HepG2 (cell line): Measurements from ENCODE around the gene ANKRD11. TPM values are rescaled to one million over a fixed set of nuclear protein-coding genes. Genes with fewer than 3 reads are reported as not detected.

Experiments used
- ATAC-seq: fragments of 200-7000 bp; cut with Tn5 transposase; 3 replicates; pipeline ENCODE4 v1.9.1; 2020; ENCODE audit warnings: mild to moderate bottlenecking, moderate library complexity
- BruUV-seq: library from RNA; stranded (reverse); fragments of 400-500 nt; replicated peaks from 2 replicates; lab custom pipeline; 2021; lab: Mats Ljungman, UMichigan
- CTCF ChIA-PET: fragments of 300-600 bp; formaldehyde crosslinking; extraction: SDS; loops from one replicate; lab custom pipeline; 2021; ENCODE audit warnings: low total read pairs, inconsistent platforms, low intra/inter-chr PET ratio; lab: Yijun Ruan, JAX
- POLR2A ChIA-PET: fragments of 350-600 bp; sonication (Branson Sonifier 250); formaldehyde crosslinking; loops from one replicate; lab custom pipeline; 2020; ENCODE audit warnings: antibody characterized with exemption, inconsistent platforms; lab: Yijun Ruan, JAX
- DNase-seq: peaks from one replicate; pipeline ENCODE4 v3.0.0-alpha.2; 2015; ENCODE audit warnings: low spot score
- FAIRE-seq: peaks from 3 replicates; lab custom pipeline; 2011; peaks lifted over from hg19 to GRCh38; lab: Jason Lieb, UNC
- H2AFZ ChIP-seq: one replicate; pipeline ENCODE4 v1.6.1; 2011; ENCODE audit warnings: low read length, inconsistent platforms
- H3K27ac ChIP-seq: fragments of 300-600 bp; 3 replicates; pipeline ENCODE4 v1.8.0; 2011; ENCODE audit warnings: mixed run types, mild to moderate bottlenecking, mixed read lengths, low read length, inconsistent platforms; ENCODE audit not compliant: insufficient read depth; ENCODE audit errors: extremely low read length
- H3K27me3 ChIP-seq, 2 experiments: fragments of 200-600 bp in 1 of 2; 2 replicates in 1 of 2; 3 replicates in 1 of 2; pipeline versions ENCODE4 v1.6.0 to v1.8.0; 2011; ENCODE audit warnings: low read length in 2 of 2, mild to moderate bottlenecking in 2 of 2, moderate library complexity in 2 of 2, inconsistent platforms in 1 of 2; ENCODE audit not compliant: insufficient read depth in 2 of 2, control insufficient read depth in 1 of 2
- H3K36me3 ChIP-seq, 2 experiments: fragments of 200-600 bp in 1 of 2; replicated peaks in 1 of 2; 2 replicates in 1 of 2; 3 replicates in 1 of 2; pipeline versions ENCODE4 v1.5.1 to v1.8.0; 2011; ENCODE audit warnings: low read length in 2 of 2, inconsistent platforms in 1 of 2; ENCODE audit not compliant: insufficient read depth in 2 of 2, control insufficient read depth in 1 of 2
- H3K4me1 ChIP-seq: 2 replicates; pipeline ENCODE4 v1.5.1; 2012; ENCODE audit warnings: low read length, inconsistent platforms; ENCODE audit not compliant: insufficient read depth
- H3K4me2 ChIP-seq: 2 replicates; pipeline ENCODE4 v1.6.0; 2011; ENCODE audit warnings: low read depth, low read length, inconsistent platforms
- H3K4me3 ChIP-seq, 3 experiments: fragments of 200-600 bp in 1 of 3; sonication (generic), shearing (Covaris generic) in 1 of 3; replicated peaks in 1 of 3; 2 replicates each; pipeline ENCODE4 v1.5.1; 2011 to 2016; ENCODE audit warnings: low read length in 3 of 3, inconsistent platforms in 2 of 3, low read depth in 2 of 3, mild to moderate bottlenecking in 2 of 3, control low read depth in 1 of 3, mixed read lengths in 1 of 3; ENCODE audit not compliant: insufficient read depth in 1 of 3
- H3K79me2 ChIP-seq: one replicate; pipeline ENCODE4 v1.6.1; 2011; ENCODE audit warnings: low read length, inconsistent platforms; ENCODE audit not compliant: insufficient read depth
- H3K9ac ChIP-seq: 2 replicates; pipeline ENCODE4 v1.6.0; 2011; ENCODE audit warnings: mild to moderate bottlenecking, low read depth, low read length, inconsistent platforms; ENCODE audit not compliant: insufficient read depth
- H3K9me3 ChIP-seq: 2 replicates; pipeline ENCODE4 v1.5.1; 2012; ENCODE audit warnings: mild to moderate bottlenecking, low read length
- H4K20me1 ChIP-seq: 2 replicates; pipeline ENCODE4 v1.6.0; 2011; ENCODE audit warnings: inconsistent platforms, mild to moderate bottlenecking, low read length, moderate library complexity; ENCODE audit not compliant: insufficient read depth
- CEBPG ChIP-seq: IDR thresholded peaks from 2 replicates; pipeline ENCODE4 v1.6.1; 2016
- EEA1 ChIP-seq: sonication (generic); formaldehyde crosslinking; IDR thresholded peaks from 2 replicates; pipeline ENCODE4 v1.5.1; 2020; ENCODE audit warnings: mild to moderate bottlenecking, missing genetic modification reagents, borderline replicate concordance
- KIAA2018 ChIP-seq: sonication (generic); formaldehyde crosslinking; IDR thresholded peaks from 2 replicates; pipeline ENCODE4 v1.5.0; 2020; ENCODE audit warnings: mild to moderate bottlenecking, missing genetic modification reagents, borderline replicate concordance
- SIX1 ChIP-seq: sonication (generic); formaldehyde crosslinking; IDR thresholded peaks from 2 replicates; pipeline ENCODE4 v1.4.0; 2020; ENCODE audit warnings: missing genetic modification reagents, borderline replicate concordance
- ZNF232 ChIP-seq: sonication (generic); formaldehyde crosslinking; IDR thresholded peaks from 2 replicates; pipeline ENCODE4 v1.4.0; 2020; ENCODE audit warnings: missing genetic modification reagents, borderline replicate concordance
- WGBS: methylation state at CpG from one replicate; pipeline ENCODE4 v1.1.6; 2017; ENCODE audit warnings: low lambda C conversion rate; 5-methylcytosine and 5-hydroxymethylcytosine counted together
- in situ Hi-C: cut with HindIII; loops from 2 replicates; pipeline ENCODE4 v1.10.0; 2017; ENCODE audit warnings: low pct_unique_long_range_greater_than_20kb; ENCODE audit not compliant: extremely low pct_ligation_motif_present
- intact Hi-C: fragments of 100-400 bp; cut with micrococcal nuclease; formaldehyde crosslinking; loops from one replicate; pipeline ENCODE4 v1.10.0; 2022; ENCODE audit not compliant: unreplicated experiment
- polyA plus RNA-seq, 8 experiments: library from polyadenylated mRNA; depleted of rRNA in 3 of 8; stranded (reverse) in 7 of 8; unstranded in 1 of 8; fragments of >200 nt; fragmentation: Illumina TruSeq in 4 of 8; extraction: Trizol in 4 of 8; gene quantifications; 2 replicates each; pipeline versions ENCODE4 v1.2.1 to v1.2.3, GENCODE V29; 2011 to 2016; ENCODE audit warnings: low read depth in 4 of 8, missing spikeins in 1 of 8, mixed read lengths in 1 of 8; ENCODE audit not compliant: insufficient read depth in 1 of 8
- total RNA-seq, 5 experiments: library from RNA; depleted of rRNA; stranded (reverse); fragments of >200 nt; fragmentation: Illumina TruSeq; extraction: Trizol; gene quantifications; 2 replicates each; pipeline ENCODE4 v1.2.3, GENCODE V29; 2016; ENCODE audit warnings: low read depth in 1 of 5
- TF ChIP-seq, protein P1 (sequence below): sonication (generic); formaldehyde crosslinking; IDR thresholded peaks from 2 replicates; pipeline ENCODE4 v1.4.0; 2020; ENCODE audit warnings: mild to moderate bottlenecking, missing genetic modification reagents, borderline replicate concordance

Gene ANKRD11
- total and polyA plus RNA-seq, 2 of the 13 experiments (the other 11 are each of a cell fraction or from before 2014, with no cell fraction given): 21.4 to 38.4 TPM

DNA sequence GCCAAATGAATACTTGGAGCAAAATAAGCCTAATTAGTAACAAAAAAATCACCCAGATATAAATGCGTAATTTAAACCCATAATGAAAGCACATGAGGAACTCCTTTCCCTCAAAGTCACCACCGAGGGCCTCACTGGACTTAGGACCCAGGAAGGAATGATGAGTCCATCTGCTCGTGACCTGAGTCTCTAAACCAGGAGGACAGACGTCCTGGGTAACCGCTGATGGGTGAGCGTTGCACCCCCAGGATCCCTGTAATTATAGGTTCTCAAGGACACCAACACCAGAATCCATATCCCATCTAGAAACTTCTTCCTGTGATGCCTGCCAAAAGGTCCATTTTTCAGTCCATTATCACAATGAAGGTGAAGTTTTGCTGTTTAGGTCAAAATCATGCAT is 151.5 kb downstream of the ANKRD11 start:
- H3K4me2 ChIP-seq: peak overlapping the region; percentile 83
- H3K27ac ChIP-seq: peak overlapping the region; percentile 63
- WGBS: 4% methylated on average over 6 of the region's 6 CpGs
- ATAC-seq (peak; percentile 69), FAIRE-seq (peak; percentile 93), DNase-seq (peak; percentile 86)
- H3K27me3 ChIP-seq: no peaks in the 10 kb centered on the region
- H3K9ac ChIP-seq: peak overlapping the region; percentile 38
- in situ Hi-C loops (no loop called here), intact Hi-C loops (loop anchor here (10.0 kb wide), 1 partner anchor 76 kb away; no protein-coding TSS in a partner anchor)
- peaks cover 56% of the 10 kb centered on the region for H3K4me1 ChIP-seq
- POLR2A ChIA-PET: interaction anchor here (0.7 to 1.1 kb wide), 3 partner anchors 9 to 169 kb away, joined by 4 to 5 read pairs (median 4); partner anchors contain the start of gene SPG7
- peaks cover 98% of the 10 kb centered on the region for H3K79me2 ChIP-seq
- no TSS peak for BruUV-seq
- H3K4me3 ChIP-seq: peak overlapping the region; percentile 18 to 39 (median 20); a peak in 3 of 6 replicates
- CTCF ChIA-PET: no interaction called here
- H4K20me1 ChIP-seq: peaks cover 85% of the 10 kb centered on the region
- no peaks in the 10 kb centered on the region for H3K9me3 ChIP-seq
- peaks cover 0 to 5% of the 10 kb centered on the region in 2 experiments; a peak in 3 of 5 replicates for H3K36me3 ChIP-seq
- no peak overlapping the region for H2AFZ ChIP-seq
- TF ChIP-seq ZNF232 (CRISPR knock-in tag) (0 out of 2 replicates have a peak, but pooled peaks have one; percentile 49), KIAA2018 (no peak), SIX1 (CRISPR knock-in tag) (0 out of 2 replicates have a peak, but pooled peaks have one; percentile 24), CEBPG (CRISPR knock-in tag) (0 out of 2 replicates have a peak, but pooled peaks have one; percentile 26), EEA1 (CRISPR knock-in tag) (no peak)
- TF ChIP-seq, protein P1, sequence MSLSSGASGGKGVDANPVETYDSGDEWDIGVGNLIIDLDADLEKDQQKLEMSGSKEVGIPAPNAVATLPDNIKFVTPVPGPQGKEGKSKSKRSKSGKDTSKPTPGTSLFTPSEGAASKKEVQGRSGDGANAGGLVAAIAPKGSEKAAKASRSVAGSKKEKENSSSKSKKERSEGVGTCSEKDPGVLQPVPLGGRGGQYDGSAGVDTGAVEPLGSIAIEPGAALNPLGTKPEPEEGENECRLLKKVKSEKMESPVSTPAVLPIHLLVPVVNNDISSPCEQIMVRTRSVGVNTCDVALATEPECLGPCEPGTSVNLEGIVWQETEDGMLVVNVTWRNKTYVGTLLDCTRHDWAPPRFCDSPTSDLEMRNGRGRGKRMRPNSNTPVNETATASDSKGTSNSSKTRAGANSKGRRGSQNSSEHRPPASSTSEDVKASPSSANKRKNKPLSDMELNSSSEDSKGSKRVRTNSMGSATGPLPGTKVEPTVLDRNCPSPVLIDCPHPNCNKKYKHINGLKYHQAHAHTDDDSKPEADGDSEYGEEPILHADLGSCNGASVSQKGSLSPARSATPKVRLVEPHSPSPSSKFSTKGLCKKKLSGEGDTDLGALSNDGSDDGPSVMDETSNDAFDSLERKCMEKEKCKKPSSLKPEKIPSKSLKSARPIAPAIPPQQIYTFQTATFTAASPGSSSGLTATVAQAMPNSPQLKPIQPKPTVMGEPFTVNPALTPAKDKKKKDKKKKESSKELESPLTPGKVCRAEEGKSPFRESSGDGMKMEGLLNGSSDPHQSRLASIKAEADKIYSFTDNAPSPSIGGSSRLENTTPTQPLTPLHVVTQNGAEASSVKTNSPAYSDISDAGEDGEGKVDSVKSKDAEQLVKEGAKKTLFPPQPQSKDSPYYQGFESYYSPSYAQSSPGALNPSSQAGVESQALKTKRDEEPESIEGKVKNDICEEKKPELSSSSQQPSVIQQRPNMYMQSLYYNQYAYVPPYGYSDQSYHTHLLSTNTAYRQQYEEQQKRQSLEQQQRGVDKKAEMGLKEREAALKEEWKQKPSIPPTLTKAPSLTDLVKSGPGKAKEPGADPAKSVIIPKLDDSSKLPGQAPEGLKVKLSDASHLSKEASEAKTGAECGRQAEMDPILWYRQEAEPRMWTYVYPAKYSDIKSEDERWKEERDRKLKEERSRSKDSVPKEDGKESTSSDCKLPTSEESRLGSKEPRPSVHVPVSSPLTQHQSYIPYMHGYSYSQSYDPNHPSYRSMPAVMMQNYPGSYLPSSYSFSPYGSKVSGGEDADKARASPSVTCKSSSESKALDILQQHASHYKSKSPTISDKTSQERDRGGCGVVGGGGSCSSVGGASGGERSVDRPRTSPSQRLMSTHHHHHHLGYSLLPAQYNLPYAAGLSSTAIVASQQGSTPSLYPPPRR (CRISPR knock-in tag): peak; percentile 32; the same call in 1 of the 2 replicates
